GM03348 (cell line): ENCODE data around the gene LRRC46.

Experiments
- DNase-seq: peaks from one replicate; pipeline ENCODE4 v3.0.0; 2012; ENCODE audit warnings: low spot score

Gene LRRC46

GRCh38 chr17:47878203-47879027, 46.9 kb downstream of the LRRC46 start:
- peak; percentile 37 for DNase-seq

GRCh38 chr17:47879028-47879585, 47.6 kb downstream of the LRRC46 start:
- peak; percentile 65 for DNase-seq

GRCh38 chr17:47879776-47880454, 48.4 kb downstream of the LRRC46 start:
- no peak for DNase-seq

GRCh38 chr17:47882247-47882646, 50.8 kb downstream of the LRRC46 start:
- peak; percentile 73 for DNase-seq

GRCh38 chr17:47882695-47883588, 51.5 kb downstream of the LRRC46 start:
- DNase-seq = no peak

GRCh38 chr17:47883589-47884426, 52.3 kb downstream of the LRRC46 start:
- DNase-seq = no peak

- no peak for DNase-seq
Observed at GRCh38 chr17:47884427-47884740, 52.9 kb downstream of the LRRC46 start.

- no peak for DNase-seq
Observed at GRCh38 chr17:47884905-47885730, 53.6 kb downstream of the LRRC46 start.
